Calu3 (cell line): ENCODE measurements around the gene GREM1. TPM values are rescaled to one million over a fixed set of nuclear protein-coding genes. Genes with fewer than 3 reads are reported as not detected.
A peak's percentile ranks its signal among the peaks of the same experiment; 100 is the strongest.

Source experiments
- BruUV-seq: library from RNA; stranded (reverse); fragments of 400-500 nt; replicated peaks from 2 replicates; lab custom pipeline; 2021; lab: Mats Ljungman, UMichigan
- CTCF ChIA-PET: fragments of 300-600 bp; sonication (Branson Sonifier 250); formaldehyde crosslinking; loops from one replicate; lab custom pipeline; 2022; ENCODE audit warnings: antibody characterized with exemption; lab: Charles Lee
- DNase-seq: peaks from one replicate; pipeline ENCODE4 v3.0.0; 2022
- H3K27ac Mint-ChIP-seq: one replicate; pipeline ENCODE4 v1.8.0; 2022; ENCODE audit warnings: mixed read lengths; ENCODE audit not compliant: unreplicated experiment
- H3K27me3 Mint-ChIP-seq: one replicate; pipeline ENCODE4 v1.8.0; 2022; ENCODE audit warnings: mixed read lengths; ENCODE audit not compliant: unreplicated experiment
- H3K36me3 Mint-ChIP-seq: one replicate; pipeline ENCODE4 v1.8.0; 2022; ENCODE audit warnings: mild to moderate bottlenecking, moderate library complexity, mixed read lengths; ENCODE audit not compliant: insufficient read depth, unreplicated experiment
- H3K4me1 Mint-ChIP-seq: one replicate; pipeline ENCODE4 v1.8.0; 2022; ENCODE audit warnings: mild to moderate bottlenecking, low read depth, mixed read lengths; ENCODE audit not compliant: unreplicated experiment
- H3K4me3 Mint-ChIP-seq: one replicate; pipeline ENCODE4 v1.8.0; 2022; ENCODE audit warnings: mild to moderate bottlenecking, low read depth, moderate library complexity, mixed read lengths; ENCODE audit not compliant: unreplicated experiment
- H3K9me3 Mint-ChIP-seq: one replicate; pipeline ENCODE4 v1.8.0; 2022; ENCODE audit warnings: low read depth, mixed read lengths; ENCODE audit not compliant: unreplicated experiment
- intact Hi-C: fragments of 100-400 bp; cut with micrococcal nuclease; formaldehyde crosslinking; loops from one replicate; pipeline ENCODE4 v1.10.0; 2022; ENCODE audit not compliant: unreplicated experiment
- total RNA-seq: library from RNA; stranded (reverse); gene quantifications from 2 replicates; pipeline ENCODE4 v1.2.3, GENCODE V29; 2022
- TF ChIP-seq, protein P1 (sequence below): fragments of 200-600 bp; IDR thresholded peaks from one replicate; pipeline ENCODE4 v1.8.0; 2022; ENCODE audit warnings: antibody characterized with exemption; ENCODE audit not compliant: unreplicated experiment

The GREM1 gene
- total RNA-seq, 1 experiment from 2014 or later, result not detected

DNA sequence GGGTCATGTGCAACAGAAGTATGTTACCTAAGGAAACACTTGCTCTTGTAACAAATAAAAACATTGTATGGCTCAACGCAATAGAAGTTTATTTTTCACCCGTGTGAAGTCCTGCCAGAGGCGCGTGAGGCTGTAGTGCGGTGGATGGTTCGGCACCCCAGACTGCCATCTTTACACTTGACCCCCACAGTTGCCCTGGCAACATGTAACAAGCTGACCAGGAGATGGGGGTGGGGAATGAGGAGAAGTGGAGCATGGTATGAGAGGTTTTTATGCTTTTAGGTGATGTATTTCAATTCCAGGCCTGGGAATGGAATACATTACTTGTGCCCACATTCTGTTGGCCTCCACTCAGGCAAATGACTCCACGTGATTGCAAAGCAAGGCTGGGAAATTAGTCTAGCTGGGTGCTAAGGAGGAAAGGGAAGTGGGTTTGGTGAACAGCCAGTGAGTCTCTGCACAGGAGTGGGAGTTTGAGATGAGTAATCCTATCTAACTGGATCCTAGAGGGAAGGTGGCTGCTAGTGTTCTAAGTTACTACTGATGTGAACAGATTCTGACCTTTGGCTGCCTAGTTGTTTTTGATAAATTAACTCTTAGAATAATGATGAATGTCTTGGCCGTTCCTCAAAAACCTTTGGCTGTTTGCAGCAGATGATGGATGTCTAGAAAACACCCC, 33.8 kb upstream of the GREM1 start:
- no peaks in the 10 kb centered on the region for H3K4me1 Mint-ChIP-seq
- H3K27me3 Mint-ChIP-seq, result no peaks in the 10 kb centered on the region
- intact Hi-C loops, result no loop called here
- no peak for DNase-seq
- no peaks in the 10 kb centered on the region for H3K9me3 Mint-ChIP-seq
- H3K36me3 Mint-ChIP-seq, result no peaks in the 10 kb centered on the region
- H3K4me3 Mint-ChIP-seq, result no peak overlapping the region
- TF ChIP-seq, protein P1, sequence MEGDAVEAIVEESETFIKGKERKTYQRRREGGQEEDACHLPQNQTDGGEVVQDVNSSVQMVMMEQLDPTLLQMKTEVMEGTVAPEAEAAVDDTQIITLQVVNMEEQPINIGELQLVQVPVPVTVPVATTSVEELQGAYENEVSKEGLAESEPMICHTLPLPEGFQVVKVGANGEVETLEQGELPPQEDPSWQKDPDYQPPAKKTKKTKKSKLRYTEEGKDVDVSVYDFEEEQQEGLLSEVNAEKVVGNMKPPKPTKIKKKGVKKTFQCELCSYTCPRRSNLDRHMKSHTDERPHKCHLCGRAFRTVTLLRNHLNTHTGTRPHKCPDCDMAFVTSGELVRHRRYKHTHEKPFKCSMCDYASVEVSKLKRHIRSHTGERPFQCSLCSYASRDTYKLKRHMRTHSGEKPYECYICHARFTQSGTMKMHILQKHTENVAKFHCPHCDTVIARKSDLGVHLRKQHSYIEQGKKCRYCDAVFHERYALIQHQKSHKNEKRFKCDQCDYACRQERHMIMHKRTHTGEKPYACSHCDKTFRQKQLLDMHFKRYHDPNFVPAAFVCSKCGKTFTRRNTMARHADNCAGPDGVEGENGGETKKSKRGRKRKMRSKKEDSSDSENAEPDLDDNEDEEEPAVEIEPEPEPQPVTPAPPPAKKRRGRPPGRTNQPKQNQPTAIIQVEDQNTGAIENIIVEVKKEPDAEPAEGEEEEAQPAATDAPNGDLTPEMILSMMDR, result no peak
- BruUV-seq, result no TSS peak
- CTCF ChIA-PET, result no interaction called here
- no peak overlapping the region for H3K27ac Mint-ChIP-seq

DNA sequence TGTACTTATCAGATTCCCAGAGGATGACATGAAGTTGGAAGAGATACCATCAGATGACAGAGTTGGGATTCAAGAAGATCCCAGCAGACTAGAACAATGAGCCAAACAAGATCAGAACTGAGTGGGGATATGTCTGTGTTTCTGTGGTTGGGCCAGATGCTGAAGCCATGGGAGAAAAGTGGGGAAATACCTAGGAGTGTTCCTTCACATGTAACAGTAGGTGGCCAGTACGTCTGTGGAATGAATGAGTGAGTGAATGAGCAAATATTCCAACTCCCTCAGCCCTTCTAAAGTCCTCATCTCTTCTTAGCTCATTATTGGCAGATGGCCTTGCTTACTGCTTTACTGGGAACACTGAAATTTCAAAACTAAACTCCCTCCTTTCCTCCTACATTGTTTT, 32.2 kb upstream of the GREM1 start:
- intact Hi-C loops, result no loop called here
- BruUV-seq, result no TSS peak
- CTCF ChIA-PET, result no interaction called here
- Mint-ChIP-seq H3K27me3 (no peaks in the 10 kb centered on the region), H3K4me3 (no peak overlapping the region), H3K27ac (no peak overlapping the region), H3K9me3 (no peaks in the 10 kb centered on the region), H3K36me3 (no peaks in the 10 kb centered on the region), H3K4me1 (no peaks in the 10 kb centered on the region)
- TF ChIP-seq, protein P1, result no peak
- DNase-seq, result no peak

DNA sequence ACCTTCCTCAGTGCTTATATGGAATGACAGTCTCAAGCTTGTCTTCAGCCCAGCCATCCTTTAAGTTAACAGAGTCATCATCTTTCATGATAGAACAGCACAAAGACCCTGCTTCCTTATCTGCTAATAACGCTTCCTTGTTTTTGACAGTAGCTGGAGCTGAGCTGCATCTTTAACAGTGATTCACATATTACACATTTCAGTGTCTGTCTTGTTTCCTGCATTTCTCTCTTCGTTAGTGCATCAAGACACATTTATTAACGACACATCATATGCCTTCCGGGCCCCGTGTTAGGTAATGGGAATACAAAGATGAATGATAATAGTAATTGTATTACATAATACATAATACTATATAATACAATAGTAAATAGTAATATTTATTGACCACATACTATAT, 30.2 kb upstream of the GREM1 start:
- Mint-ChIP-seq H3K9me3 (no peaks in the 10 kb centered on the region), H3K27ac (no peak overlapping the region), H3K4me1 (no peaks in the 10 kb centered on the region), H3K27me3 (no peaks in the 10 kb centered on the region), H3K4me3 (no peak overlapping the region), H3K36me3 (no peaks in the 10 kb centered on the region)
- CTCF ChIA-PET, result no interaction called here
- DNase-seq, result no peak
- intact Hi-C loops, result no loop called here
- TF ChIP-seq, protein P1, result no peak
- no TSS peak for BruUV-seq

DNA sequence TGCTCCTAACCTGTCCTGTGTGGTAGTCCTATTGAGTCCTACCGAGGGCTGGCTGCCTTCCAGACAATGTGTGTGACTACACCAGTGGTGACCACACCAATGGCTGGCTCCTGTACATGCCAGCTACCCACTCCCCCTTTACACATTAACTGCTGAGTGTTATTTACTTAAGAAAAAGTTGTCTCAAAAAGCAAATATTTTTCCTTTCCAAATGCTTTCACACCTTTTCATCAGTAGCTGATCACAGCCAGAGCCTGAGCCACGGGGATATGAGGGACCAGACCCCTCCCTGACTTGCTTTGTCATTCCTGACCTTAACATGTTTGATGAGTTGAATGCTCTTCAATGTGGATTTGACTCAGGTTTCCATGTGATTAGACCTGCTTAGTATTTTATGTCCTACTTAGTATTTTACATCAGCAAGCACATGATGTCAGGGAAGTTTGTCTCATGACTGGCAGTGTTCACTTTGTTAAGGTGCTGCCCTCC, 29.6 kb upstream of the GREM1 start:
- Mint-ChIP-seq H3K4me3 (no peak overlapping the region), H3K27me3 (no peaks in the 10 kb centered on the region), H3K27ac (peak overlapping the region; percentile 44), H3K36me3 (no peaks in the 10 kb centered on the region), H3K9me3 (no peaks in the 10 kb centered on the region), H3K4me1 (no peaks in the 10 kb centered on the region)
- intact Hi-C loops, result no loop called here
- DNase-seq, result peak; percentile 47
- TF ChIP-seq, protein P1, result no peak
- CTCF ChIA-PET, result no interaction called here
- BruUV-seq, result no TSS peak
